ENCODE results near the gene S100A3. TPM values are rescaled to one million over a fixed set of nuclear protein-coding genes. Genes with fewer than 3 reads are reported as not detected.
A peak's percentile ranks its signal among the peaks of the same experiment; 100 is the strongest.

S100A3 gene
- total RNA-seq, 1 experiment from 2014 or later = not detected

DNA sequence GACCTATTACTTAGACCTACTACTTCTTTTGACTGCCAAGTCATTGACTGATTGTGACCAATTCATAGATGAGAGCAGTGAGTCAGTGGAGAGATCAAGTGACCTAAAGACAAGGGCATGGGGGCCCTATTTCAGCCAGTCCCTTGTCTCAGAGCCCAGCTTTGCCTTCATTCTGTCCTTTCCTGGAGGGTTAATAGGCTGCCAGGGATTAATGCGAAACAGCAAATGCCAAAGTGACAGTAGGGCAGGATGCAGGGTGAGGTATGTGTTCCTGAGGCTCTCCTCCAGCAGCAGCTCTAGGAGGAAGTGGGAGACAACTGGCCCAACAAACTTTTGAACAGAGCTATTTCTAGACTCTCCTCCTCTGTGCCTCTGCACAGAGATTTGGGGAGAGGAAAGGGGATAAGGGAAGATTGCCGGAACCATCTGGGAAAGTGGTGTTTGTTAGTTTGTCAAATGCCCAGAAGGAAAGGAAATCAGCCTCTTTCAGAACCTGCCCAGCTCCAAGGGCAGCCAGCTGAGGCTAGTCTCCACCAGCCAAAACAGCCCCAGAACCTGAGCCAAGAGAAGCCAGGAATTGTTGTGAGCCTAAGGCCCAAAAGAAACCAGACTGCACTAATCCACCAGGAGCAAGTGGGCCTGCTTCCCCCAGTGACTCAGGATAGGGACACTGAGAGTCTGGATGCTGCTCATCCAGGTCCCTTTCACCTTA is 4.9 kb upstream of the S100A3 start:
- in situ Hi-C loops (cut with HindIII; ENCODE audit: low pct_unique_long_range_greater_than_20kb, low sequenced_read_pairs) = no loop called here
- DNase-seq (ENCODE audit: low read depth) = no peak

DNA sequence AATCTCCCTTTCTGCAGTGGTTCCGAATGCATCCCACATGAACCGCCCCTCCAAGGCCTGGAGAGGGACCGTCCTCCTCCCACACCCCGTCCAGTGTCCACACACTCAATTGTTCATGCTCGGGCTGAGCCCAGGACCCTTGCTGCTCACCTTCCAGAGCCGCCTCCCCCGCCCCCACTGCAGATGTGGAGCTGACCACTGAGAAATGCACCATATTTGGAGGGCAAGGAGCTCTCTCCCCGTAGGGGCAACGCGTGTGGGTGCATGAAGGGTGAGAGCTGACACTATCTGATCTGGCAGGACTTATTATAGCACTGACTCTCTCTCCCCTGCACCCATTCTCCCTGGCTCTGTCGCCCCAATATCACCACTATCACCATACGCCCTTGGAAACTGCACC is 4.0 kb upstream of the S100A3 start:
- DNase-seq (ENCODE audit: low read depth) = no peak
- in situ Hi-C loops (cut with HindIII; ENCODE audit: low pct_unique_long_range_greater_than_20kb, low sequenced_read_pairs) = no loop called here

GRCh38 chr1:153552335-153552734 is 3.3 kb upstream of the S100A3 start:
- no peak for DNase-seq (ENCODE audit: low read depth)
- in situ Hi-C loops (cut with HindIII; ENCODE audit: low pct_unique_long_range_greater_than_20kb, low sequenced_read_pairs) = no loop called here

- in situ Hi-C loops (cut with HindIII; ENCODE audit: low pct_unique_long_range_greater_than_20kb, low sequenced_read_pairs) = no loop called here
These were observed 1.9 kb upstream of the S100A3 start for GRCh38 chr1:153550827-153551500.

DNA sequence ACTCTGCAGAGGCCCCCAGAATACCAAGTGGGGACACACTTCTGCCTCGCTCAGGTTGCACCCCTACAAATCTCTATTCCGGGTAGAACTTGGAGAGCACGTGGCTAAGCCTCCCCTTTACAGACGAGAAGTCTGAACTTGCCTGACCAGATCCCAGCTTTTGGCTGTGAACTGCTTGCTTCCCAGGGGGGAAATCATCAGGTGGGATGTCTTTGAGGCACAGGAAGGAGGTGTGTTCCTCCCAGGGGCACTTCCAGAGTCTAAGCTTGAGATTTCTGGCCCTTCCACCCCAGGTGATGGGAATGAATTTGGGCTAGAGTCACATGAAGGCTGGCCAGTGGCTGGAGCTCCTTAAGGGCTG is 1.3 kb upstream of the S100A3 start:
- DNase-seq (ENCODE audit: low read depth) = no peak
- in situ Hi-C loops (cut with HindIII; ENCODE audit: low pct_unique_long_range_greater_than_20kb, low sequenced_read_pairs) = no loop called here

More at GRCh38 chr1:153550827-153551500, 1.9 kb upstream of the S100A3 start:
- DNase-seq (ENCODE audit: low read depth) = no peak

DNA sequence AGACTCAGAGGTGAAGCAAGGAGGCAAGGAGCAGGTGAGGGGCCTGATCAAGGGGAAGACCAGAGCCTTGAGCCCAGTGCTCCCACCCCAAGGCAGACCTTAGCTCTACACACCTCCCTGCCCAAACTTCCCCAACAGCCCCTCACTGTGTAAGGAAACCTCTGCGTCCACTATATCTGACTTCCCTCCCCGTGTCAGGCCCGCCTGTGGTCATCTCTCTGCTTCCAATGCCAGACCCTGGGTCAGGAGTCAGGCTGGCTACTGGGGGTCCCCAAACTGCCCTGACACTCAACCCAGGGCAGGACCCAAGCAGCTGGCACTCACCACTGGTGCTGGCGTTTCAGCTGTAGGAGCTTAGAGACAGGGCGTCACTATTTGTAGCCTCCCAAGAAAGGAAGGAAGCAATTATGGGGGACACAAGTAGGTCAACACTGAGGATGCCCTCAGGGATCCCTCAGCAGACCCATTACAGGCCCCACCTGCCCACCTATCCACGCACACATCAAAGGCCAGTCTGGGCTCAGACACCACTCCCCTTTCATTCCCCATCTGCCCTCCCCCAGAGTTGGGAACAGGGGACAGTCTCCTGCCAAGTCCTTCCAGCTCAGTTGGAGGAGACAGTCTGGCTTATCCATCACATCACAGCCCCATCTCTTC is 811 bp upstream of the S100A3 start:
- in situ Hi-C loops (cut with HindIII; ENCODE audit: low pct_unique_long_range_greater_than_20kb, low sequenced_read_pairs) = no loop called here
- no peak for DNase-seq (ENCODE audit: low read depth)

DNA sequence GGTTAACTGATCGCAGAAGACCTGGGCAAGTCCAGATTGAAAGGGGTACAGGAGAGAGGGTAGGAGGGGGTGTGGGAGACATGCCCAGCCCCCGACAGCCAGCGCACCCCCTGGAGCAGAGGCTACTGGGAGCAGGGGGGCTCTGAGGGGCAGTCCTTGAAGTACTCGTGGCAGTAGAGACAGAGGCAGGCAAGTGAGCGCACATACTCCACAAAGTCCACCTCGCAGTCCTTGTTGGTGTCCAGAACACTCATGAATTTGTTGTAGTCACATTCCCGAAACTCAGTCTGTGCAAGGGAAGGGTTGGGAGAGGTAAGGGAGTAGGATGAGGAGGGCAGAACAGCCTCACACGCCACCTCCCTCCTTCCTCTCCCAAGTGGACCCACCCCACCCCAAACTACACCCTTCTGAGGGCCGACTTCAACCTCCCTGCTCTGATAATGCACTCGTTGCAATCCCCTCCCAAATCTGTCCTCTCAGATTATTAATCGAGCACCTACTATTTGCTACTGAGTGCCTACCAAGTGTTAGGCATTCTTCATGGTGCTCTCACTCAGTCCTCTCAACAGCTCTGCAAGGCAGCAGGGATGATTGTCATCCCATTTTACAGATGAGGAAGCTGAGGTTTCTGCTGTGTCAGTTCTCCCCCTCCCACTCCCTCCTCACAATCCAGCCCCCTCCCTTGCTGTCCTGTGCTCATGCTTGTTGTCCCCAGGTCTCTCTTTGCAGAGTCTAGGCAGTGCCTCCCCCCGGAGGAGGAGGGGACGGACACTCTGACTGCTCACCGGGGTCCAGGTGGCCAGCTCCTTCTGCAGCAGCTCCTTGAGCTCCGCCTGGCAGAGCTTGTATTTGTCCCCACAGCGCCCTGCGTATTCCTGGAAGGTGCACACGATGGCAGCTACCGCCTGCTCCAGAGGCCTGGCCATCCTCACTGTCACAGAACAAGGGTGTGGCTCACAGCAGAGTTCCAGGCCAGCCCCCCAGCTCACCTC is 1.2 kb downstream of the S100A3 start:
- in situ Hi-C loops (cut with HindIII; ENCODE audit: low pct_unique_long_range_greater_than_20kb, low sequenced_read_pairs) = no loop called here
- no peak for DNase-seq (ENCODE audit: low read depth)

GRCh38 chr1:153546796-153547559 is 2.1 kb downstream of the S100A3 start:
- no peak for DNase-seq (ENCODE audit: low read depth)
- in situ Hi-C loops (cut with HindIII; ENCODE audit: low pct_unique_long_range_greater_than_20kb, low sequenced_read_pairs) = no loop called here

DNA sequence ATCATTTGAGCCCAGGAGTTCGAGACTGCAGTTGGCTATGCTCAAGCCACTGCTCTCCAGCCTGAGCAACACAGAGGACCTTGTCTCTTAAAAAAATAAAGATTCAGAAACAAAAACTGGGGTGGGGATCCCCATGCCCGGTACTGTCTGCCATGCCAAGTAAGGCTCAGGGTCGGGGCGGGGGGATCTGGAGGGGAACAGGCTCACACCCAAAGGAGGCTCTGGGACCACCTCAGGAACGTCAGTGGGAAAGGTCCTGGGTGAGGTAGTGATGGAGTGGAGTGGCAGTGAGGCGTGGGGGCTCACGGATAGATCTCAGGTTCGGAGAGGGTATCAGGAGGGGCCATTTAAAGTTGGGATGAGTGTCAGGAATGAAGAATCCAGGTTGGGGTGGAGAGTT is 2.7 kb downstream of the S100A3 start:
- no peak for DNase-seq (ENCODE audit: low read depth)
- in situ Hi-C loops (cut with HindIII; ENCODE audit: low pct_unique_long_range_greater_than_20kb, low sequenced_read_pairs) = no loop called here

GRCh38 chr1:153545067-153546055 is 3.7 kb downstream of the S100A3 start, which contains the start of gene S100A4:
Gene S100A4, minus strand, starts transcription at chr1:153545806. Its CDS starts 1,012 bp downstream, at chr1:153544794.
- in situ Hi-C loops (cut with HindIII; ENCODE audit: low pct_unique_long_range_greater_than_20kb, low sequenced_read_pairs) = no loop called here
- peak; percentile 96 for DNase-seq (ENCODE audit: low read depth)

GRCh38 chr1:153544453-153545066 is 4.5 kb downstream of the S100A3 start:
- in situ Hi-C loops (cut with HindIII; ENCODE audit: low pct_unique_long_range_greater_than_20kb, low sequenced_read_pairs) = no loop called here
- no peak for DNase-seq (ENCODE audit: low read depth)

DNA sequence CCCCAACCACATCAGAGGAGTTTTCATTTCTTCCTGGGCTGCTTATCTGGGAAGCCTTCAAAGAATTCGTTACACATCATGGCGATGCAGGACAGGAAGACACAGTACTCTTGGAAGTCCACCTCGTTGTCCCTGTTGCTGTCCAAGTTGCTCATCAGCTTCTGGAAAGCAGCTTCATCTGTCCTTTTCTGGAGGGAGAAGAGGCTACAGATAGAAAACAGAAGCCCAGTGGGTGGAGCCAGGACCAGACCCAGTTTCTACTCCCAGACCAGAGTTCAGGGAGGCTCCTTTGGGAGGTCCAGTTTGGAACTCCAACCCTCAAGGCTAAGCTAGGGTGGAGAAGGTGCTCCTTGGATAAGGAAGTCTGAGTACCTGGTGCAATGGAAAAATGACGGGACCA is 5.3 kb downstream of the S100A3 start:
- no peak for DNase-seq (ENCODE audit: low read depth)

DNA sequence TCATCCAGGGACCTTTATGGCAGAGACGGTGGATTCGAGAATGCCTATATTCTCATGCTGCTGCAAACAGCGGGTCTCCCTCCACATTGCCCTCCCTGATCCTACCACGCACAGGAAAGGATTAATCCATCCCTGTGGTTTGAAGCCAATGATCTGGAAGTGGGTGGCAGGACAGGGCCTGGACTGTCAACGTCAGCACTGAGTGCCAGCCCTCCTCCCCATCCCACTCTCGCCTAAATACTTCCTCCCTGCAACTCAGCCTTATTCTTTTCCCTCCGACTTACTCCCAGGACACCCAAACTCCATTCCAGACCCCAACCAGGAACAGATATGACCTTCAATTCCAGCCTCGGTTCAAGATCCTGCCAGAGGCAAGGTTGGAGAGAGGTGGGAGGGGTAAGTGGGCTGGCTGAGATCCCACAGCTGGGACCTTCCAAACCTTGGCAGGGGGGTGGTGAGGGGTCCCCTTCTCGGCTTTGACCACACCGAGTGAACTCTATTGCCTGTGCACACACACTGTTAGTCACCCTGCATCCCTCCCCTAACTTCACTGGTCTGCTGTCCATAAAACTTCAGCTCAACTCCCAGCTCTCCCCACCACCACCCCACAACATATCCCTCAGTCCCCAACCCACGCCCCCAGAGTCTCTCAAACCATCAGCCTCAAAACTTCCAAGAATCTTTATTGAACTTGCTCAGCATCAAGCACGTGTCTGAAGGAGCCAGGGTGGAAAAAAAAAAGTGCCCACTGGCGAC is 5.9 kb downstream of the S100A3 start:
- in situ Hi-C loops (cut with HindIII; ENCODE audit: low pct_unique_long_range_greater_than_20kb, low sequenced_read_pairs) = no loop called here
- DNase-seq (ENCODE audit: low read depth) = no peak

More for the DNA sequence above, 5.3 kb downstream of the S100A3 start:
- in situ Hi-C loops (cut with HindIII; ENCODE audit: low pct_unique_long_range_greater_than_20kb, low sequenced_read_pairs) = no loop called here

- in situ Hi-C loops (cut with HindIII; ENCODE audit: low pct_unique_long_range_greater_than_20kb, low sequenced_read_pairs) = no loop called here
- DNase-seq (ENCODE audit: low read depth) = no peak
These were observed 7.1 kb downstream of the S100A3 start for GRCh38 chr1:153541641-153542590.

Data from Caki2 (cell line).